HG02938 (cell line): ENCODE data around the gene ZKSCAN2.

Experiments used
- ATAC-seq: cut with Tn5 transposase; IDR thresholded peaks from one replicate; pipeline ENCODE4 v1.9.1; 2021; ENCODE audit warnings: mild to moderate bottlenecking, moderate library complexity; ENCODE audit not compliant: unreplicated experiment

ZKSCAN2 gene

DNA sequence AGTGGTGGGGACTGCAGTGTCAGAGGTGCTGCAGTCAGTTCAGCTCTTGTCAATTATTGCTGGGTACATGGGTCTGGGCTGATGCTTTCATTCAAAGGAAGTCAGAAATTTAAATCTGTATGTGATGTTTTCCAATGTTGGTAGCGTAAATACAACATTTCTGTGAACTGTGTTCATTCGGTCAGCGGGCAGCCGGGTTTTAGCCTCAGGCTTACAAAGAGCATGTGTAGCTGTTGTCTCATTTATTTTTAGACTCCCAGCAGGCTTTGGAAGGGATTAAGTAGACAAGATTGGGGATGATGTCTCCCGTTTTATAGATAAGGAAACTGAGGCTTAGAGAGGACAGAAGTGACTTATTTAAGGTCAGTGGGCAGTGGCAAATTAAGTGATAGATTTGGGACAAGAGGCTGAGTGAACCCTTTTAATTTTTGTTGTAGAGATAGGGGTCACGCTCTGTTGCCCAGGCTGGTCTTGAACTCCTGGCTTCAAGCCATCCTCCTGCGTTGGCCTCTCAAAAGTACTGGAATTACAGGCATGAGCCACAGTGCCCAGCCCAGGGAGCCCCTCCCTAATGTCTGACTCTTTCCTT lies 32.8 kb downstream of the ZKSCAN2 start:
- no peak for ATAC-seq

DNA sequence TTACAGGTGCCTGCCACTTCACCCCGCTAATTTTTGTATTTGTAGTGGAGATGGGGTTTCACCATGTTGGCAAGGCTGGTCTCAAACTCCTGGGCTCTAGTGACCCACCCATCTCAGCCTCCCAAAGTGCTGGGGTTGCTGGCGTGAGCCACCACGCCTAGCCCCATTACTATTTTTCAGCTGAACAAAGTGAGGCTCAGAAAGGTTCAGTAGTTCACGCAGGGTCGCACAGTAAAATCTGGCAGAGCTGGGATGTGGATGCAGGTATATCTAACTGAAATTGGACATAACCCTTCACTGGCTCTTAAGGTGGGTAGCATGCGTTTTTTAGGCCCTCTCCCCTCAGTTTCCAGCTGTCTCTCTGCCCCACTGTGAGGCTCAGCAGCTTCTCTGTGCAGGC lies 33.7 kb downstream of the ZKSCAN2 start:
- ATAC-seq = no peak

DNA sequence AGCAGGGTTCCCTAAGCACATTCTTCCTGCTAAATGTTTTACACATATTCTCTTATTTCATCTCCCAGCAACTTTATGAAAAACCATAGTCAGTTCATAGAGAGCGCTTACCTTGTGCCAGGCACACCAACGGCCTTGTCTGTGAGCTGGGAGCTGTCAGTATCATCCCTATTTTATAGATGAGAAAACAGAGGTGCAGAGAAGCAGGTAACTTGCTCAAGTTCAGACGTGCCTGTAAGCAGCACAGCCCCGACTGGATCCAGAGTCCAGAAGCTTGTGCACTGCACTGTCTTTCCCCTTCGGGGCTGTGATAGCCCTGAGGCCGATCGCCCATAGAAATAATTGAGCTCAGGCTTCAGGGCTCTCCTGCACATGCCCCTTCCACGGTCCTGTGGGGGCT lies 34.7 kb downstream of the ZKSCAN2 start:
- no peak for ATAC-seq

DNA sequence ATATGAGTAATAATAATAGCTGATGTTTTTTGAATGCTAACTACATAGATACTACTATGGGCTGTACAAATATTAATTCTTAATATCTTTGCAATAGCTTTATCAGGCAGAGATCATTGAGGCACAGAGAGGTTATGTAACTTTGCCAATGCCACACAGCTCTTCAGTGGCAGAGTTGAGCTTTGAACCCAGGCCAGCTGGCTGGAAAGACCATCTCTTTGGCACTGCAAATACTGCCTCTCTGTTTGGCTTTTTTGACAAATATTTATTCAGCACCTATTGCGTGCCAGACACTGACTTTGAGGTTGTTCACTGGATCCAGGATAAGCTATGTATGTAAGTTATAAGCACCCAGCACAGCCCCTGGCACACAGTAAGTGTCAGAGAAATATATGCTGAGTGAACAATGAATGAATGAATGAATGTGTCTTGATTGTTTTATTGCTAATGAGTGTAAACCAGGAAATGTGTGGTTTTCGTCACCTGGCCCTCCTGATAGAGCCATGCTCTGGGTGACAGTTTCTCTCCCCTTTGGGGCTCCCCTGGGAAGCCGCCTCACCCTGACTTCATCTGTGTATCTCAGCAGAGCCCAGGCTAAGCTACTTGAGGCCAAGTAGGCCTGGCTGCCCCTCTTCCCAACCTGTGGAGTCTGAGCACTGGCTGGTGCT lies 38.4 kb downstream of the ZKSCAN2 start:
- ATAC-seq = no peak

DNA sequence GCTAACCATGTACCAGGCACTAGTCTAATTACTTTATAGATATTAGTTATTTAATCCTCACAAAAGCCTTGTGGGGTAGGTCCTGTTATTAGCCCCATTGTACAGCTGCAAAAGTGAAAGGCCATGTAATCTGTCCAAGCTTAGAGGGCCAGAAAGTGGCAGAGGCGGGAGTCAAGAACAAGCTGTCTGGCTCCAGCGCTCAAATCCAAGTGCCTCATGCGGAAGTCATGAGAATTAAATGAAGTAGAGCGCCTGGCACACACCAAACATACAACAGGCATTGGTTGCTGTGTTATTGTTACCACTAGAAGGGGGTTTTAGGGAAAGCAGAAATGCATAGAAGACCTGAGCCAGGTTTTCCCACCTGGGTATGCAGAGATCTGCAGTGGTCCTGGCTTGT lies 39.7 kb downstream of the ZKSCAN2 start:
- no peak for ATAC-seq

DNA sequence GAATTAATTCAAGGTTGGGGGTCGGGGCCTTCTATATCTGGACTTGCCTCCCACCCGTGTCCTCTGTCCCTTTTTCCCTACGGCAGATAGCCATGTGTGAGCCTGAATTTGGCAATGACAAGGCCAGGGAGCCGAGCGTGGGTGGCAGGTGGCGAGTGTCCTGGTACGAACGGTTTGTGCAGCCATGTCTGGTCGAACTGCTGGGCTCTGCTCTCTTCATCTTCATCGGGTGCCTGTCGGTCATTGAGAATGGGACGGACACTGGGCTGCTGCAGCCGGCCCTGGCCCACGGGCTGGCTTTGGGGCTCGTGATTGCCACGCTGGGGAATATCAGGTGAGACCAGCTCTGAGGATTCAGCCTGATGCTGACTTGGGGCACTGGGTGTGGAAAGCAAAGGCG lies 40.5 kb downstream of the ZKSCAN2 start:
- ATAC-seq = no peak

DNA sequence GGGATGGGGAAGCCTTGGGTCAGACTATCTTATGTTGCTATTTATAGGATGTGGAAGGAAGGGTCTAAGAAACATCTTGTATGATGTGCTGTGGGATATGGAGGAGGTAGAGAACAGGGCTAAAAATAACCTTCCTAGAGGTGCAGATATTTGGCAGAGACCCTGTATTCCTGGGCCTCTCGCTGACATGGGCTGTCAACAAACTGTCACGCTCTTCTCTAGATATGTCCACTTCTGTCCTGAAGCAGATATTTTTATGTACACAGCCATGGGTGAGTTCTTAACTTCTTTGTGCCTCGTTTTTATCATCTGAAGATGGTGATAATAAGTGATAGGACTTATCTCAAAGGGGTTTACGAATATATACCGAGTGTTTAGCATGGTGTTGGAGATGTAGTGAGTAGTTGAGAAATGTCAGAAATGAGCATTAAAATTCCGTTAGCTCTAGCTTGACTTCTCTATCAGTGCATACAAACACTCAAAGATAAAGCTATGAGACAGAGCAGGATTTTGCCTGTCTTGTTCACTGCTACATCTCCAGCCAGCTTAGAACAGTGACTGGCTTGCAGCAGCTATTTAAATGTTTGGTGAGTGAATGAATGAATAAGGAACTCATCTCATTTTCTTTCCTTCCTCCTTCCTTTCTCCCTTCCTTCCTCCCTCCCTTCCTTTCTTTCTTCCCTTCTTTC lies 43.8 kb downstream of the ZKSCAN2 start:
- ATAC-seq = no peak

DNA sequence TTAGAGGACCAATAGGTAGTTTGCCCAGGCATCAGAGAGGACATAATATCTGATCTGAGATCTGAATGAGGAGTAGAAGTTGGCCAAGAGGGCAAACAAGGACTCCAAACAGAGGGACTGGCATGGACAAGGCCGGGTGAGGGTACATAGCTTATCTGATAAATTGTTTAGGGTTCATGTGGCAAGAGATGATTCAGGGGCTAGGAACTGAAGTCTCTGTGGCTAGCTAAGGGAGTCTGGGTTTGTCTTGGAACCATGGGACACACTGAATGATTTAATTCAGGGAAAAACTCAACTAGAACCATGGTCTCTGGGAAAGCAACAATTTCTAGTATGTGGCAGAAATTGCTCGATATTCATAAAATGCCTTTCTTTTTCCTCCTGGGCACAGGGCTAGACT lies 45.0 kb downstream of the ZKSCAN2 start:
- ATAC-seq = no peak

DNA sequence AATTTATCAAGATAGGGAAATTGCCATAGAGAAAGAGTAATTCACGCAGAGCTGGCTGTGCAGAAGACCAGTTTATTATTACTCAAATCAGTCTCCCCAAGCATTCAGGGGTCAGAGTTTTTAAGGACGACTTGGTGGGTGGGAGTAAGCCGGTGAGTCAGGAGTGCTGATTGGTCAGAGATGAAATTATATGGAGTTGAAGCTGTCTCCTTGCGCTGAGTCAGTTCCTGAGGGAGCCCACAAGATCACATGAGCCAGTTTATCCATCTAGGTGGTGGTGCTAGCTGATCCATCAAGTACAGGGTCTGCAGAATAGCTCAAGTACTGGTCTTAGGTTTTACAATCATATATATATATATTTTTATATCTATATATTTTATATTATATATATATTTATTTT lies 46.9 kb downstream of the ZKSCAN2 start:
- ATAC-seq = no peak

DNA sequence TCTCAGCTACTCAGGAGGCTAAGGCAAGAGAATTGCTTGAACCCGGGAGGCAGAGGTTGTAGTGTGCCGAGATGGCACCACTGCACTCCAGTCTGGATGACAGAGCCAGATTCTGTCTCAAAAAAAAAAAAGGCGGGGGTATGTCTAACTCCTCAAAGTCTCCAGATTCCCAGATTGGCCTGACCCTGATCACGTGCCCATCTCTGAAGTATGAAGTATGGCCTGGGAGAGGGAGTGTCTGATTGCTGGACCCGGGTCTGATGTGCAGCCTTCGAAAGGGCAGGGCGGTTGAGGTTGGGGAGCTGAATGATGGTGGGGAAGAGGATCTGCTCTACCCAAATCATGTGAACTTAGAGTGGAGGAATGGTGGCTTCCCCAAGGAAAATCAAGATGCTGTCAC lies 58.2 kb downstream of the ZKSCAN2 start:
- no peak for ATAC-seq

DNA sequence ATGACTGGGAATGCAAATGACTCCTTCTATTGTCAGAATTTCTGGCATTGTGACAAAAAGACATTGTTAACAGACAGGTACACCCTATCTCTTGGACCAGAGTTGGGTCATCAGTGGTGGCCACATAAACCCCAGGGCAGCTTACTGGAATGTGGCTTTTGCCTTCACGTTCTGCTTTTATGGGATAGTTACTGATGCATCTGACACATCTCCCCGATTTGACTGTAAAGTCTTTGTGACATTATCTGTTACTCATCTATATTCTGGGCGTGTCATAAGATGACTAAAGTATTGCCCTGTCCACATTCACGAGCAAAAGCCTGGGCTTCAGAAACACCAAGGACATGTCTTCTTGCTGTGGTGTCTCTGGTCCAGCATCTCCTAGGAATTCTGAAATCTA lies 59.6 kb downstream of the ZKSCAN2 start:
- ATAC-seq = no peak

DNA sequence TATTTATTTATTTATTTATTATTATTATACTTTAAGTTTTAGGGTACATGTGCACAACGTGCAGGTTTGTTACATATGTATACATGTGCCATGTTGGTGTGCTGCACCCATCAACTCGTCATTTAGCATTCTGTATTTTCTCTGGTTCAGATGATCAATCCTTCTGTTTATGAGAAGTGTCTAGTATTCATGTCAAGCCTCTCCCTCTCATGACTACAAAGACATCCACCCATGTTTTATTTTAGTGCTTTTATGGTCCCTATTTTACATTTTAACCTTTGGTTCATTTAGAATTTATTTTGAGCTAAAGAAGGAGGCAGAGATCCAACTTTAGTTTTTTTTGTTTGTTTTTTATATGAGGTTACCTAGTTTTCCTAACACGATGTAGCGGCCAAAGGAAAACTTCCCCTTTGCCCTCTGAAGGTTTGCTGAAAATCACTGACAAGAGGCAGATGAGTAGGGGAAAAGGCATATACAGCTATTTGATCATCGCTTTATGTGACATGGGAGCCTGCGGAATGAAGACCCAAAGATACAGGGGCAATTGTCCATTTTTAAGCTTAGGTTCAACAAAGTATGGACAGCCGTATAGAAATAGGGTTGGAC lies 63.3 kb downstream of the ZKSCAN2 start:
- no peak for ATAC-seq

DNA sequence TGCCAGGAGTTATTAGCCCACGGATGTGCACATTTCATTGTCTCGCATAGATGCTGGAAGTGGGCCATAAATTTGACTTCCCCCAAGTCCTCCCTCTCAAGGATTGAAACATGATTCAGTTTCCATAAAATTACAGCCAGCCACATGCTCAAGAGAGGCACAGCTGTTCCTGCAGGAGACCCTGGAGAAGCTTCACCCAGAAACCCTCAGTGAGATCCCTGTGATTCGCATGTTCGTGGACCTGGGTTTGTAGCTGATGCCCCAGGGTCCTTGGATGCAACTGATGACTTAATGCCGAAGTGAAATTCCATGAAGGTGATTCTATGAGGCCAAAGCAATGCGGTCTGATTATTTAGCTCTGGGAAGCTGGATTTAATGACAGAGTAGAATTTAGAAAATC lies 65.5 kb downstream of the ZKSCAN2 start:
- ATAC-seq = no peak

DNA sequence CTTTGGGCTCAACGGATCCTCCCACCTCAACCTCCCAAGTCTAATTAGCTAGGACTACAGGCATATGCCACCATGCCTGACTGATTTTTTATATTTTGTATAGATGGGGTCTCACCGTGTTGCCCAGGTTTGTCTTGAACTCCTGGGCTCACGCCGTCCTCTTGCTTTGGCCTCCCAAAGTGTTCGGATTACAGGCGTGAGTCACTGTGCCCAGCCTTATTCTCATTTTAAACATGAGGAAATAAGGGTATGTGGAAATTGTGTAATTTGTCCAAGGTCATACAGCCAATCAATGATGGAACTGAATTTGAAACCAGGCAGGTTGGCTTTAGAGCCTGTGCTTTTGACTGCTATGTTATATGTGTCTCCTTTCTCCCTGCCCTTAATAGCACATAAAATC lies 68.3 kb downstream of the ZKSCAN2 start:
- no peak for ATAC-seq

DNA sequence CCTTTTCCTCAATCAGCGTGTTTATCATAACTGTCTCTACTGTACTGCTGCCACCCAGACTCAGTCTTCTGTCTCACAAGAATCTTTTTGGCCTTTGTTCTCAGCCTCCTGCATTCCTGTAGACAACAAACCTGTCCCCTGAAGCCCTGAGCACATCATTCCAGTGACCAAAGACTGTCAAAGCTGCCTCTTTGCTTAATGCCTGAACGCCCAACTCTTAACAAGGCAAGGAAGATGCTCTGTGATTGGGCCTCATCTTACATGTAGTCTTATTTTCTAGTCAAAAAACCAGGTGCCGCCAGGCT lies 70.2 kb downstream of the ZKSCAN2 start:
- no peak for ATAC-seq
